Central memory CD8-positive, alpha-beta T cell (primary cell): Measurements from ENCODE around the gene ELF5.

Experiments
- ATAC-seq: fragments of 150-1000 bp; cut with Tn5 transposase; replicated peaks from 2 replicates; pipeline ENCODE4 v1.10.0; 2022; ENCODE audit warnings: mild to moderate bottlenecking, moderate FRiP score, moderate number of reproducible peaks; ENCODE audit not compliant: poor library complexity, severe bottlenecking; ENCODE audit errors: extremely low read depth
- DNase-seq, 2 donors: peaks; one replicate each; pipeline ENCODE4 v3.0.0; 2021; ENCODE audit warnings: low spot score in 2 of 2
- H3K27ac Mint-ChIP-seq: one replicate; pipeline ENCODE4 v1.8.0; 2022; ENCODE audit warnings: low read depth, mild to moderate bottlenecking, moderate library complexity, mixed read lengths
- H3K27me3 Mint-ChIP-seq: one replicate; pipeline ENCODE4 v1.8.0; 2022; ENCODE audit warnings: mixed read lengths
- H3K36me3 Mint-ChIP-seq: one replicate; pipeline ENCODE4 v1.8.0; 2022; ENCODE audit warnings: mild to moderate bottlenecking, moderate library complexity, mixed read lengths; ENCODE audit not compliant: insufficient read depth
- H3K4me1 Mint-ChIP-seq: one replicate; pipeline ENCODE4 v1.8.0; 2022; ENCODE audit warnings: mixed read lengths
- H3K4me3 Mint-ChIP-seq: one replicate; pipeline ENCODE4 v1.8.0; 2022; ENCODE audit warnings: mild to moderate bottlenecking, moderate library complexity, mixed read lengths
- H3K9me3 Mint-ChIP-seq: one replicate; pipeline ENCODE4 v1.8.0; 2022; ENCODE audit warnings: mixed read lengths

Gene ELF5

GRCh38 chr11:34457607-34458006, 56.0 kb downstream of the ELF5 start:
- Mint-ChIP-seq H3K27me3 (no peaks in the 10 kb centered on the region), H3K36me3 (peaks cover 39% of the 10 kb centered on the region), H3K4me3 (no peak overlapping the region), H3K9me3 (no peaks in the 10 kb centered on the region), H3K27ac (no peak overlapping the region), H3K4me1 (no peaks in the 10 kb centered on the region)
- ATAC-seq = no peak
- DNase-seq = no peak

DNA sequence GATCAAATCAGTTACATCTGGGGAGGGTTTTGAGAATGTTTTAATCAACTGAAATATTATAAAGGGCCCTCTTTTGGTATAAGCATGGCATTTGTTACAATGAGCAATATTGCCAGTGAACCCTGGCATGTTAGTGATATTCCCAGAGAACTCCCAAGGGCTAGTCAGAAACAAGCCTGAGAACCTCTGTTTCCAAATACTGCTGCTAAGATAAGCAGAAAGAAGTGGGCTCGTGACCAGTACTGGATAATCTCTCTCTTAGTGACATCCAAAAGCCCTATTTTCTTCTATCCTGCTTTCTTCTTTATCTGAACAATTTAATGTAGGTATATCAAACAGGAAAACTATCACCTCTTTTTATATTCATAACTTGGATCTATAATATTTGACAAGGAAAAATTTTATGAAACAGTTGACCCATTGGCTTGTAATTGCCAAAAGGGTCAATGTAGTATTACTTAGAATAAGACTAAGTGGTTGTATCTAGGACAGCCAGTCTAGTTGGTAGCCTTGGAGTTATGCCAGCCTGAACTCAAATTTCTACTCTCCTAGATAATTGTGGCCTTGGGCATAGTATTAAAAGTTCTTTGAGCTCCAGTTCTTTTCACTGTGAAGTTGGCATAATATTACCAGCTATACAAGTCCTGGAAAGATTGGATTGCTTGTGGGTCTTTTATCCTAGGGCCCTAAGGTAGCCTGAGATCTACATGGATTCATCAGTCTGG, 59.1 kb downstream of the ELF5 start:
- Mint-ChIP-seq H3K4me3 (no peak overlapping the region), H3K27ac (no peak overlapping the region), H3K9me3 (no peaks in the 10 kb centered on the region), H3K4me1 (no peaks in the 10 kb centered on the region), H3K27me3 (no peaks in the 10 kb centered on the region), H3K36me3 (peaks cover 42% of the 10 kb centered on the region)
- ATAC-seq = no peak
- DNase-seq = no peak

- Mint-ChIP-seq H3K4me3 (no peak overlapping the region), H3K36me3 (peaks cover 25% of the 10 kb centered on the region), H3K9me3 (no peaks in the 10 kb centered on the region), H3K4me1 (peaks cover 24% of the 10 kb centered on the region), H3K27me3 (no peaks in the 10 kb centered on the region), H3K27ac (no peak overlapping the region)
- no peak for DNase-seq
- ATAC-seq = no peak
Observed at GRCh38 chr11:34451053-34451452, 62.5 kb downstream of the ELF5 start.

GRCh38 chr11:34449013-34449412, 64.6 kb downstream of the ELF5 start:
- Mint-ChIP-seq H3K9me3 (no peaks in the 10 kb centered on the region), H3K4me3 (no peak overlapping the region), H3K27me3 (no peaks in the 10 kb centered on the region), H3K36me3 (peaks cover 18% of the 10 kb centered on the region), H3K4me1 (peaks cover 39% of the 10 kb centered on the region), H3K27ac (no peak overlapping the region)
- no peak for ATAC-seq
- DNase-seq = no peak

DNA sequence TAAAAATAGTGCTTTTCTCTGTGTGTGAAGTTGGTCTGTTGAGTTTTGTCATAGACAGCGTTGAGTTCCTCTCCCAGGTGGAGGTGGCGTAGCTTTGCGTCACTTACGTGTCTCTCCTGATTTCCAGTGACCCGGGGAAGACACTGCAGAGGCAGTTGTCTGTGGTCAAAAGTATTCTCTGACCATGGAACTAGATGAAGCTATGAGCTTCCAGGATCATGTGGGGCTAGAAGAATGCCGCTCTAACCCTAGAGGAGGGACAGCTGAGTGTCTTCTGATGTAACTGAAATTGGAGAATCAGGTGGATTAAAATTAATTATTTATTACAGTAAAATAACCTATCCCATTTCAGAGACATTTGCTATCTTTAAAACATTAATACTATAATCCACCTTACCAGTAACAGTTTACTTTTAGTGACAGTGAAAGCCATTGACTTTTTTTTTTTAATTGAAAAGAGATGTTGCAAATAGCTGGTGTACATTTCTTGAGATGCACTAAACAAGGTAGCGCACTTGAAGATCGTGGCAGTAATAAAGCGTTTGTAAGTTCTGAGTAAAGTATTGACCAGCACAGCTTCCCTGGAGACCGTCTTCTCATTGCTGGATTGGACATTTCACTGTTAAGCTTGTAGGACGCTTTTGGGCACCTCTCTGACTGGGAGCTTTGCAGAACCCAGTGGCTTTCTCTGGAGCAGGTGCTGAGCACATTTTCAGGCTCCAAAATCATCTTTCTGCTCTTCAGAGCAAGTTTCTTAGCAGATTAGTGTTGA, 65.2 kb downstream of the ELF5 start:
- Mint-ChIP-seq H3K4me1 (peaks cover 45% of the 10 kb centered on the region), H3K36me3 (peaks cover 18% of the 10 kb centered on the region), H3K27ac (no peak overlapping the region), H3K9me3 (no peaks in the 10 kb centered on the region), H3K27me3 (no peaks in the 10 kb centered on the region), H3K4me3 (no peak overlapping the region)
- DNase-seq = no peak
- no peak for ATAC-seq

- Mint-ChIP-seq H3K27ac (no peak overlapping the region), H3K27me3 (no peaks in the 10 kb centered on the region), H3K4me1 (peaks cover 56% of the 10 kb centered on the region), H3K4me3 (no peak overlapping the region), H3K36me3 (peaks cover 13% of the 10 kb centered on the region), H3K9me3 (no peaks in the 10 kb centered on the region)
- DNase-seq (no peak), ATAC-seq (no peak)
Observed at GRCh38 chr11:34447044-34447443, 66.5 kb downstream of the ELF5 start.

DNA sequence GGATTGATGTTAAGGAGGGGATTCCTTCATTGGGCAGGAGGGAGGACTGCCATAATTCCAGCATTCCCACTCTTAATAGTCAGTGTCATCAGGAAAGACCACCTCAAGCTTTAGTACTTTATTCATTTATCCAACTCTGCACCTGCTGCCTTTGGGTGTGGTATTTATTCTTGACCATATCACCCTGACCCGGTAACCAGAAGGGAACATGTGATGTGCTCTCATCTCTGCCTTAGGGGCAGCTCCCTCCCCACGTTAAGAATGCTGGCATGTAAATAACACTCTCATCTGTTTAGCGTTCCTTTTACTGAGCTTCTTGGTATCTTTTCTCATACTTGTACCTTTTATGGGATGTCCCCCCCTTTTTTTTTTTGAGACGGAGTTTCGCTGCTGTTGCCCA, 67.2 kb downstream of the ELF5 start:
- no peak for ATAC-seq
- Mint-ChIP-seq H3K4me3 (no peak overlapping the region), H3K9me3 (no peaks in the 10 kb centered on the region), H3K4me1 (peaks cover 56% of the 10 kb centered on the region), H3K36me3 (peaks cover 9% of the 10 kb centered on the region), H3K27me3 (no peaks in the 10 kb centered on the region), H3K27ac (no peak overlapping the region)
- DNase-seq = no peak

DNA sequence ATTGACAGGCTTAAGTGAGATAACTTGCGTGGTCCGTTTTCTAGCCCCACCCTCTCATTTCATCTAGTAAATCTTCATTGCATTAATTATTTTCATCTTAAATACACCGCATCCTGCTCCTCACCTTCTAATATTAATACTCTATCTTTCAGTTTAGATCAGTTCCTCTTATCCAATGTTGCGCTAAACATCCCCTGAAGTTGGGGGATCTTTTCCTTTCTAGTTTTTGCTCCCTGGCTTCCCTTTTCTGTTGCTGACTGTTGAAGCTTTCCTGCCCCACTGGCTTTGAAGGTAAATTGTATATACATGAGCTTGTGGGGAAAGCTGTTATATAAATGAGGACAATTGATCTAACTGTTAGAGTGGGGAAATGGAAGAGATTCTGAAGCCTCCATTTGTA, 67.6 kb downstream of the ELF5 start:
- Mint-ChIP-seq H3K4me1 (peaks cover 56% of the 10 kb centered on the region), H3K4me3 (no peak overlapping the region), H3K36me3 (peaks cover 9% of the 10 kb centered on the region), H3K27ac (no peak overlapping the region), H3K27me3 (no peaks in the 10 kb centered on the region), H3K9me3 (no peaks in the 10 kb centered on the region)
- ATAC-seq (no peak), DNase-seq (no peak)

GRCh38 chr11:34444428-34444827, 69.2 kb downstream of the ELF5 start:
- Mint-ChIP-seq H3K4me1 (peaks cover 66% of the 10 kb centered on the region), H3K27me3 (no peaks in the 10 kb centered on the region), H3K9me3 (no peaks in the 10 kb centered on the region), H3K4me3 (no peak overlapping the region), H3K36me3 (peaks cover 8% of the 10 kb centered on the region), H3K27ac (no peak overlapping the region)
- DNase-seq (no peak), ATAC-seq (no peak)

- Mint-ChIP-seq H3K27ac (no peak overlapping the region), H3K4me1 (peaks cover 66% of the 10 kb centered on the region), H3K4me3 (no peak overlapping the region), H3K9me3 (no peaks in the 10 kb centered on the region), H3K27me3 (no peaks in the 10 kb centered on the region), H3K36me3 (peaks cover 16% of the 10 kb centered on the region)
- DNase-seq (no peak), ATAC-seq (no peak)
Observed at GRCh38 chr11:34443136-34443535, 70.5 kb downstream of the ELF5 start.

DNA sequence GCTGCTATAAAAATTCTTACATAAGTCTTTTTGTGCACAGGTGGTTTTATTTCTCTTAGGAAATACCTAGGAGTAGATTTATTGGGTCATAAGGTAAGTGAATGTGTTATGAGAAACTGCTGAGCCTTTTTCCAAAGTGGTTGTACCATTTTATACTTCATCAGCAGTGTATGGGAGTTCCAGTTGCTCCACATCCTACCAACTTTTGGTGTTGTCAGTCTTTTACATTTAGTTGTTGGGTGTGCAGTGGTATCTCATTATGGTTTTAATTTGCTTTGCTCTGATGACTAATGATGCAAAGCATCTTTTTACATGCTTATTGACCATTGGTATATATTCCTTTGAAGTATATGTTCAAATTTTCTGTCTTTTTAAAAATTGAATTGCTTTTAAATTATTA, 71.8 kb downstream of the ELF5 start:
- no peaks in the 10 kb centered on the region for H3K27me3 Mint-ChIP-seq
- peaks cover 55% of the 10 kb centered on the region for H3K4me1 Mint-ChIP-seq
- H3K4me3 Mint-ChIP-seq = no peak overlapping the region
- H3K36me3 Mint-ChIP-seq = peaks cover 16% of the 10 kb centered on the region
- H3K9me3 Mint-ChIP-seq = no peaks in the 10 kb centered on the region
- no peak overlapping the region for H3K27ac Mint-ChIP-seq
- DNase-seq (no peak), ATAC-seq (no peak)

- Mint-ChIP-seq H3K4me1 (peaks cover 44% of the 10 kb centered on the region), H3K4me3 (peak overlapping the region; percentile 97), H3K27me3 (no peaks in the 10 kb centered on the region), H3K36me3 (peaks cover 14% of the 10 kb centered on the region), H3K9me3 (no peaks in the 10 kb centered on the region), H3K27ac (peak overlapping the region; percentile 85)
- DNase-seq (no peak), ATAC-seq (no peak)
Observed at GRCh38 chr11:34439610-34440198, 73.9 kb downstream of the ELF5 start.
